Stimulated activated naive CD8-positive, alpha-beta T cell treated with anti-CD3 and anti-CD28 coated beads, Interleukin-15, Interleukin-2, amounts not matched to agents 100 ng/mL and 50 ng/mL, for 24 hours (primary cell): ENCODE measurements around the gene UNC119B.

Source experiments
- H3K27ac Mint-ChIP-seq: one replicate; pipeline ENCODE4 v1.8.0; 2021; ENCODE audit warnings: mild to moderate bottlenecking, mixed read lengths
- H3K27me3 Mint-ChIP-seq: one replicate; pipeline ENCODE4 v1.8.0; 2021; ENCODE audit warnings: mixed read lengths
- H3K36me3 Mint-ChIP-seq: one replicate; pipeline ENCODE4 v1.8.0; 2021; ENCODE audit warnings: low read depth, mixed read lengths
- H3K4me1 Mint-ChIP-seq: one replicate; pipeline ENCODE4 v1.8.0; 2021; ENCODE audit warnings: low read depth, mixed read lengths
- H3K4me3 Mint-ChIP-seq: one replicate; pipeline ENCODE4 v1.8.0; 2021; ENCODE audit warnings: mild to moderate bottlenecking, mixed read lengths
- H3K9me3 Mint-ChIP-seq: one replicate; pipeline ENCODE4 v1.8.0; 2021; ENCODE audit warnings: mixed read lengths

Gene UNC119B

GRCh38 chr12:120737557-120738251 lies 27.4 kb downstream of the UNC119B start:
- Mint-ChIP-seq H3K4me3 (no peak overlapping the region), H3K27me3 (no peaks in the 10 kb centered on the region), H3K36me3 (no peaks in the 10 kb centered on the region), H3K27ac (no peak overlapping the region), H3K9me3 (no peaks in the 10 kb centered on the region), H3K4me1 (no peaks in the 10 kb centered on the region)

- no peaks in the 10 kb centered on the region for H3K4me1 Mint-ChIP-seq
- H3K36me3 Mint-ChIP-seq, result no peaks in the 10 kb centered on the region
- no peaks in the 10 kb centered on the region for H3K9me3 Mint-ChIP-seq
- no peak overlapping the region for H3K4me3 Mint-ChIP-seq
- no peaks in the 10 kb centered on the region for H3K27me3 Mint-ChIP-seq
- no peak overlapping the region for H3K27ac Mint-ChIP-seq
These were observed 28.2 kb downstream of the UNC119B start for GRCh38 chr12:120738252-120739030.

GRCh38 chr12:120739031-120739762 lies 28.9 kb downstream of the UNC119B start:
- H3K4me1 Mint-ChIP-seq, result no peaks in the 10 kb centered on the region
- no peak overlapping the region for H3K4me3 Mint-ChIP-seq
- H3K27ac Mint-ChIP-seq, result no peak overlapping the region
- no peaks in the 10 kb centered on the region for H3K27me3 Mint-ChIP-seq
- no peaks in the 10 kb centered on the region for H3K9me3 Mint-ChIP-seq
- H3K36me3 Mint-ChIP-seq, result no peaks in the 10 kb centered on the region

GRCh38 chr12:120739821-120740613 lies 29.8 kb downstream of the UNC119B start:
- no peaks in the 10 kb centered on the region for H3K27me3 Mint-ChIP-seq
- H3K36me3 Mint-ChIP-seq, result no peaks in the 10 kb centered on the region
- no peak overlapping the region for H3K27ac Mint-ChIP-seq
- no peaks in the 10 kb centered on the region for H3K4me1 Mint-ChIP-seq
- no peak overlapping the region for H3K4me3 Mint-ChIP-seq
- H3K9me3 Mint-ChIP-seq, result no peaks in the 10 kb centered on the region

- H3K27me3 Mint-ChIP-seq, result no peaks in the 10 kb centered on the region
These were observed 30.6 kb downstream of the UNC119B start for GRCh38 chr12:120740871-120741270.

GRCh38 chr12:120741476-120742421 lies 31.5 kb downstream of the UNC119B start:
- H3K4me1 Mint-ChIP-seq, result no peaks in the 10 kb centered on the region
- no peak overlapping the region for H3K4me3 Mint-ChIP-seq
- no peaks in the 10 kb centered on the region for H3K27me3 Mint-ChIP-seq
- H3K27ac Mint-ChIP-seq, result no peak overlapping the region
- no peaks in the 10 kb centered on the region for H3K9me3 Mint-ChIP-seq
- H3K36me3 Mint-ChIP-seq, result no peaks in the 10 kb centered on the region

More at GRCh38 chr12:120740871-120741270, 30.6 kb downstream of the UNC119B start:
- H3K27ac Mint-ChIP-seq, result no peak overlapping the region
- no peaks in the 10 kb centered on the region for H3K4me1 Mint-ChIP-seq
- H3K36me3 Mint-ChIP-seq, result no peaks in the 10 kb centered on the region
- no peaks in the 10 kb centered on the region for H3K9me3 Mint-ChIP-seq
- H3K4me3 Mint-ChIP-seq, result no peak overlapping the region

GRCh38 chr12:120744922-120745493 lies 34.8 kb downstream of the UNC119B start:
- Mint-ChIP-seq H3K9me3 (no peaks in the 10 kb centered on the region), H3K4me1 (no peaks in the 10 kb centered on the region), H3K4me3 (no peak overlapping the region), H3K36me3 (no peaks in the 10 kb centered on the region), H3K27me3 (no peaks in the 10 kb centered on the region), H3K27ac (no peak overlapping the region)

- Mint-ChIP-seq H3K36me3 (no peaks in the 10 kb centered on the region), H3K9me3 (no peaks in the 10 kb centered on the region), H3K4me1 (no peaks in the 10 kb centered on the region), H3K27ac (no peak overlapping the region), H3K27me3 (peaks cover 5% of the 10 kb centered on the region), H3K4me3 (no peak overlapping the region)
These were observed 38.0 kb downstream of the UNC119B start for GRCh38 chr12:120748242-120748641.

- Mint-ChIP-seq H3K36me3 (no peaks in the 10 kb centered on the region), H3K4me1 (peaks cover 4% of the 10 kb centered on the region), H3K27me3 (peaks cover 5% of the 10 kb centered on the region), H3K27ac (no peak overlapping the region), H3K9me3 (no peaks in the 10 kb centered on the region), H3K4me3 (no peak overlapping the region)
These were observed 39.0 kb downstream of the UNC119B start for GRCh38 chr12:120749256-120749655.

GRCh38 chr12:120750806-120751205 lies 40.5 kb downstream of the UNC119B start:
- Mint-ChIP-seq H3K27me3 (peaks cover 5% of the 10 kb centered on the region), H3K36me3 (no peaks in the 10 kb centered on the region), H3K9me3 (no peaks in the 10 kb centered on the region), H3K4me3 (no peak overlapping the region), H3K4me1 (peaks cover 12% of the 10 kb centered on the region), H3K27ac (no peak overlapping the region)

GRCh38 chr12:120751389-120751788 lies 41.1 kb downstream of the UNC119B start:
- H3K36me3 Mint-ChIP-seq, result no peaks in the 10 kb centered on the region
- no peak overlapping the region for H3K4me3 Mint-ChIP-seq
- H3K27ac Mint-ChIP-seq, result no peak overlapping the region
- peaks cover 12% of the 10 kb centered on the region for H3K4me1 Mint-ChIP-seq
- H3K27me3 Mint-ChIP-seq, result peaks cover 5% of the 10 kb centered on the region
- H3K9me3 Mint-ChIP-seq, result no peaks in the 10 kb centered on the region

- Mint-ChIP-seq H3K27me3 (peaks cover 5% of the 10 kb centered on the region), H3K36me3 (no peaks in the 10 kb centered on the region), H3K4me3 (no peak overlapping the region), H3K9me3 (no peaks in the 10 kb centered on the region), H3K4me1 (peaks cover 12% of the 10 kb centered on the region), H3K27ac (no peak overlapping the region)
These were observed 44.5 kb downstream of the UNC119B start for GRCh38 chr12:120754792-120755191.

- peaks cover 5% of the 10 kb centered on the region for H3K27me3 Mint-ChIP-seq
- no peaks in the 10 kb centered on the region for H3K36me3 Mint-ChIP-seq
- no peak overlapping the region for H3K27ac Mint-ChIP-seq
- H3K4me3 Mint-ChIP-seq, result no peak overlapping the region
- peaks cover 12% of the 10 kb centered on the region for H3K4me1 Mint-ChIP-seq
- no peaks in the 10 kb centered on the region for H3K9me3 Mint-ChIP-seq
These were observed 45.0 kb downstream of the UNC119B start for GRCh38 chr12:120755269-120755668.
